ENCODE data around the gene CEP97.
"Not testable (repeated sequence)": the region's sequence is repeated elsewhere in the genome, so short reads cannot be mapped to it uniquely, and the experiment has no call there.

CEP97 gene, protein sequence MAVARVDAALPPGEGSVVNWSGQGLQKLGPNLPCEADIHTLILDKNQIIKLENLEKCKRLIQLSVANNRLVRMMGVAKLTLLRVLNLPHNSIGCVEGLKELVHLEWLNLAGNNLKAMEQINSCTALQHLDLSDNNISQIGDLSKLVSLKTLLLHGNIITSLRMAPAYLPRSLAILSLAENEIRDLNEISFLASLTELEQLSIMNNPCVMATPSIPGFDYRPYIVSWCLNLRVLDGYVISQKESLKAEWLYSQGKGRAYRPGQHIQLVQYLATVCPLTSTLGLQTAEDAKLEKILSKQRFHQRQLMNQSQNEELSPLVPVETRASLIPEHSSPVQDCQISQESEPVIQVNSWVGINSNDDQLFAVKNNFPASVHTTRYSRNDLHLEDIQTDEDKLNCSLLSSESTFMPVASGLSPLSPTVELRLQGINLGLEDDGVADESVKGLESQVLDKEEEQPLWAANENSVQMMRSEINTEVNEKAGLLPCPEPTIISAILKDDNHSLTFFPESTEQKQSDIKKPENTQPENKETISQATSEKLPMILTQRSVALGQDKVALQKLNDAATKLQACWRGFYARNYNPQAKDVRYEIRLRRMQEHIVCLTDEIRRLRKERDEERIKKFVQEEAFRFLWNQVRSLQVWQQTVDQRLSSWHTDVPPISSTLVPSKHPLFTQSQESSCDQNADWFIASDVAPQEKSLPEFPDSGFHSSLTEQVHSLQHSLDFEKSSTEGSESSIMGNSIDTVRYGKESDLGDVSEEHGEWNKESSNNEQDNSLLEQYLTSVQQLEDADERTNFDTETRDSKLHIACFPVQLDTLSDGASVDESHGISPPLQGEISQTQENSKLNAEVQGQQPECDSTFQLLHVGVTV

DNA sequence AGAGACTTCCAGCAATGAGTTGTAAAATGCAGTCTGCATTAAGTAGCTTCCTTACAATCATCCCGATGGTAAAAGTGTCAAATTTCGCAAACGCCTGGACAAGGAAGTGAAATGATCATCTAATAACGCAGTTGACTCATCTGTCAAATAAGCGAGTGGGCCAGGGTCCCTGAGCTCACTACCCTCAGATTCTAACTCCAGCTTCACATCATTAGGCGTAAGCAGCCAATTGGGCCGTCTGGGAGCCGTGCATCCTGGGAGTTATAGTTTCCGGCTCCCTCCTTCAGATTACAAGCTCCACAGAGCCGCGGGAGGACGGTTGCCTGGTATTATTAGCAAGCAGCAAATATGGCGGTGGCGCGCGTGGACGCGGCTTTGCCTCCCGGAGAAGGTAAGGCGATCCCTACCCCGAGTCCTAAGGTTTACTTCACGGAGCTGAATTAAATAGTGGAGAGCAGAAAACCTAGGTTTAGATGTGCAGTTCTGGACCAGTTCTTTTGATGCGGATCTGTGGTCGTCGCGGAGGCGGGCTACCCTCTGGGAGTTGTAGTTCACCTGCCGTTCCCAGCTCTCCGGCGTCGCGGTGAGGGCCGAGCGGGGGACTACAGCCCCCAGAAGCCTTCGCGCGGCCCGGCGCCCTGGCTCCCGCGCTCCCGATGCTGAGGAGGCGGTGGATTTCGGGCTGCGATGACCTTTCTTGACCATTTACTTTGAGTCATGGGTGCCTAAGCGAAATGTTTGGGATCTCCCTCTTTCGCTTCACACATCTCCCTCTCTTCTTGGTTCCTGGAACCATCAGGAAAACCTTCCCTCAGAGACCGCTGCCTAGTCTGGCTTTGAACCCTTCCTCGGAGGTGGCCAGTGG, at the start of gene CEP97:
Gene CEP97 (plus strand): TSS at position 286 of the 865 bp plus-strand sequence. CDS start 63 bp downstream, at position 349.
- peak; percentile 85 for DNase-seq (ENCODE audit: low spot score)
- FAIRE-seq, result peak; percentile 77

DNA sequence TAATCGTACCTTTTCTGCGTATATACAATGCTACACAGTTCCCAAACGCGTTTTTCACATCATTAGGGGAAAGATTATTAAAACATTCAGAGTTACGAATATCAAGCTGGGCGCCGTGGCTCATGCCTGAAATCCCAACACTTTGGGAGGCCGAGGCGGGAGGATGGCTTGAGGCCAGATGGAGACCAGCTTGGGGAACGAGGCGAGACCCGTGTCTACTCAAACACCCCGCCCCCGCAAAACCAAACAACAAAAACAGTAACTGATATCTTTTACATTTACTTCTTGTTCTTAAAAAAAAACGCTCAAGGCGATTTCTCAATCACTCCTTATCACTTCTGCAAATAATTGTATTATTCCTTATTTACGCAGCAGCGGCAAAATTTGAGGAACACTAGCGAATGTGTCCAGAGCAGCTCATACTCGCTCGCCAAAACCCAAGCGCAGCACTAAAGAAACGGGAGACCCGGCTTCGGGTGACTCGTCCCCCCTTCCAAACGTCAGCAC, 48.7 kb upstream of the CEP97 start:
- DNase-seq (ENCODE audit: low spot score), result no peak
- no peak for FAIRE-seq

DNA sequence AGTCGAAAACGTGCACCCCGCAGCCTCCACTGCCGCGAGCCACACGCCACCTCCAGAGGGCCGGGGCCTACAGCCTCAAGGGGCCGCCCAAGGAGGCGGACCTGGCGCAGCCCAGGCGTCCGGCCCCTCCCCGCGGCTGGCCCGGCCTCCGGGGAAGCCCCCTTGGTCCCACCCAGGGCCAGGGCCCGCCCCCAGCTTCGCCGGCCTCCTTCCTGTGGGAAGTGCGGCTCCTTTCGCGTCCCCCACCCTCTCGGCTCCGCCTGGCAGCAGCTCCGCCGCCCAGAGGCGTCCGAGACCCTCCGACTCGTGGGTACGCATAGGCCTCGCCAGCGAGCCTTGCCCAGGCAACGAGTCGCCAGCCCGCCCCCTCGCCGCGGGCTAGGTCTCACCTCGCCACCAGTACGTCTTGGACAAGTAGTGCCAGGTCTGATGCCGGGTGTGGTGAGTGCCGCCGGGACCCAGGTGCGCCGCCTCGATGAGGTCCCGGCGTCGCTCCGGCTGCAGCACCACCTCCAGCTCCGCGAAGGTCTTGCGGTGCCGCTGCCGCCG, 48.1 kb upstream of the CEP97 start:
- peak; percentile 84 for DNase-seq (ENCODE audit: low spot score)
- no peak for FAIRE-seq

DNA sequence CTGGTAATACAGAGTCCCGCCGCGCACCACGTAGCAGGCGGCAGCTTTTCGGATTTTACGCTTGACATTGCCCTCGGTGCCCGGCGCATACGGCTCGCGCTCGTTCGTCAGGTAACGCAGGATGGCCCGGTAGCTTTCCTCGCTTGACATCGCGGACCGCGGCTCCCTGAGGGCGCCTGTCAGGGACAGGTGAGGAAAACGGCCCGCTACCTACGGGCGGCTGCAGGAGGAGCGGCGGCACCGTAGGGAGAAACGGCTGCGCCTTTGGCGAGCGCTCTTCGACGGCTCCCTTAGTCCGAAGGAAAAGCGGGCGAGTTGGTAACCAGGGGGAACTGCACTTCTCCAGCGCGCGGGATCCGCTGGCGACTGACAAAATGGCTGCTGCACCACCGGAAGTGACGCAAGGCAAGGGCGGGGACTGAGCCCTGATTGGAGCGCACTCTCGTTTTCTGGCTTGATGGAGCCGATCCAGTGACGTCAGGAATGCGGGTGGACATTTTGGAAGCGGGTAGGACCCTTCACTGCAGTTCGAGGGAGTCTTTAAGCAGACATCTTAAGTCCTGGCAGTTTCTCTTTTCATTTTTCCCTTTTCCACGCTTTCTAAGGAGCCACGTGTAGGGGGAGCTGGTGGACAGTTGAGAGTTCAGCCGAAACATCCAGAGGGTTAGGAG, 47.5 kb upstream of the CEP97 start, which contains the start of gene ZBTB11:
Gene ZBTB11 (minus strand): TSS at position 368 of the 671 bp plus-strand sequence. CDS start 218 bp downstream, at position 150.
- peak; percentile 99 for DNase-seq (ENCODE audit: low spot score)
- peak; percentile 93 for FAIRE-seq

DNA sequence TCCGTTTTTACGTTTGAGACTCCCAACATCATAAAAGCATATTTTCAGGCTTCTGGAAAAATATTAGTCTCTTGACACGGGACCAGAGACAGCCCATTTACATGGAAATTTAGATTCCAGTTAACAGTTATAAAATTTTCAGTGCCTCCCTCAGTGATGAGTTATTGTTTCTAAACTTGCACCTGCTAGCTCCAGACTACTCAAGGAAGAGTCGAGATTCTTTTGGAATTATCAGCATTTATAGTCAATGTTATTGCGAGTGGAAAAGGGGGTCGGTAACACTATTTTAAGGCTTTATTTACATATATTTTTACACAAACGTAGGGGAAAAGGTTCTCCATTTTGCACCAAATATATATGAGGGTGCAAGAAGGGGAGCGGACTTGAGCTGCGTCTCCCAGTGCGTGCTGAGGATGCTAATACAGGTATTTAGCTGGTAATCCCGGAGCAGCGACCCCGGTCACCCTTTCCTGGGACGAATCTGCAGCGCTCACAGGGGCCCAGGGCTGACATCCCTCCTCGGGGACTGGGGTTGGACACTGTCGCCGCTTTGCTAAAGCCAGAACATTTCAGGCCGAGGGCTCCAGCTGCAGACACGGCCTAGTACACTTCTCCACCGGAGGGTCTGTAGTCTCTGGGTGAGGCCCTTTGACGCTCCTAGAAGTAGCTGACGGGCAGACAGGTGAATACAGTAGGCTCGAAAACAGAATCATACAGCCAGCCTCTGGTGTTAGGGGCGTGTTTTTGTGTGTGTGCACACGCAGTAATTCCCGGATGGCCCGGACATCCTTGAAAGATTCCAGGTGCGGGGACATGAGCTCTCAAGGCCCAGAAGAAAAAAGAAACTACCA, 46.8 kb upstream of the CEP97 start:
- FAIRE-seq, result no peak
- DNase-seq (ENCODE audit: low spot score), result no peak

DNA sequence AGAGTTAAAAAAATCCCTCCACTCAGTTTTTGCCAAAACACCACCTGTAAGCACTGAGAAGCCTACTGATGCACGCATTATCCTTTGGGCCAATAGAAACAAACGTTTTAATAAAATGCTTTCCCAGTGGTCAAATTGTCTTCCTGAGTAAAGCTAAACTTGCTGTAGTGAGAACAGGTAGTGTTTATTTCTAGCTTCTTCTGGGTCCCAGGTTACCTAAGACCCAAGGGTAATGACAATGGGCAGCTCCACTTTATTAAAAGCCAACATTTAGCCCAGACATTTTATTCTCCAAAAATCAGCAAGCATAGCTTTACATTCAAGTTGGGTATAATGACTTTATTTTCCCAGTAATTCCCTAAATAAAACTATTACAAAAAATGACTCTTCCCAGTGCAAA, 45.6 kb upstream of the CEP97 start:
- not testable (repeated sequence) for FAIRE-seq

DNA sequence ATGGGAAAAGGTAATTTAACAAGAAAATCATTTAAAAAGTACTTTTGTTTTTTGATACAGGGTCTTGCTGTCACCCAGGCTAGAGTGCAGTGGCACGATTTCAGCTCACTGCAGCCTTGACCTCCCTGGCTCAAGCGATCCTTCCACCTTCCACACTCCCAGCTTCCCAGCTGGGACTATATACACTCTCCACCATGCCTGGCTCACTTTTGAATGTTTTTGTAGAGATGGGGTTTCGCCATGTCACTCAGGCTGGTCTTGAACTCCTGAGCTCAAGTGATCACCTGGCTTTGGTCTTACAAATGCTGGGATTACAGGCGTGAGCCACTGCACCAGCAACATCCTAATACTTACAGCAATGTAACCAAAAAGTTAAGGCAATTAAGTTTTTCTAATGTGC, 43.9 kb upstream of the CEP97 start:
- DNase-seq (ENCODE audit: low spot score), result no peak
- FAIRE-seq, result no peak

More for the DNA sequence above, 45.6 kb upstream of the CEP97 start:
- DNase-seq (ENCODE audit: low spot score), result not testable (repeated sequence)

DNA sequence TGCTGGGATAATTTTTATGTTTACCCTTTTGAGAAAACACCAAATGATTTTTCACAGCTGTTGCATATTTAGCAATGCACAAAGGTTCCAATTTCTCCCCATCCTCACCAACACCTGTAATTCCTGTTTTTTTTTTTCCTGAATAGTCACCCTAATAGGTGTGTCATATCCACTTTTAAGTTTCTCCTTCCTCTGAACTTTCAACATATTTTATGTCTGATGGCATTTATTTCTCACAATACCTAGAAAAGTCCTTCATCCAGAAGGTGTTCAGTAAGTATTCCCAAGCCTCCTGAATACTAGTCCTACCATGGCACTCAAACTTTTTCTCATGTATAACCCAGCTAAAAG, 39.4 kb upstream of the CEP97 start:
- DNase-seq (ENCODE audit: low spot score), result no peak
- FAIRE-seq, result no peak

DNA sequence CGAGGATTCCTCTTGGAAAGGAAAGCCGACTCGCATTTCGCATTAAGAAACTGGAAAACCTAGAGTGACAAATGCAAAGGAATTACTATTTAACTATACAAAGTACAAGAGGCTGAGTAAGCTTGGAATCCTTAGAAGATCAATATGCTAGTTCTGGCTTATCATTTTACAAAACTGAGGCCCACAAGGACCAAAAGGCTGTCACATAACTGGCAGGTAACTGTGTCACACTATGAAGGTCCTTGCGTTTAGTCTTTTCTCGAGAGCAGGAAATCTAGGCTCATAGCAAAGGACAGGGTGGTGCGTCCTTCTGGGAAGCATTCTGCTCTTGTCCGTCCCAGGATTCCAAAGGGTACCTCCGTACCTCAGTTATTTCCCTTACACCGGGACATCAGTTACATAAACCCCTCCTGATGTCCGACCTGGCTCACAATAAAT, 38.5 kb upstream of the CEP97 start:
- no peak for DNase-seq (ENCODE audit: low spot score)

DNA sequence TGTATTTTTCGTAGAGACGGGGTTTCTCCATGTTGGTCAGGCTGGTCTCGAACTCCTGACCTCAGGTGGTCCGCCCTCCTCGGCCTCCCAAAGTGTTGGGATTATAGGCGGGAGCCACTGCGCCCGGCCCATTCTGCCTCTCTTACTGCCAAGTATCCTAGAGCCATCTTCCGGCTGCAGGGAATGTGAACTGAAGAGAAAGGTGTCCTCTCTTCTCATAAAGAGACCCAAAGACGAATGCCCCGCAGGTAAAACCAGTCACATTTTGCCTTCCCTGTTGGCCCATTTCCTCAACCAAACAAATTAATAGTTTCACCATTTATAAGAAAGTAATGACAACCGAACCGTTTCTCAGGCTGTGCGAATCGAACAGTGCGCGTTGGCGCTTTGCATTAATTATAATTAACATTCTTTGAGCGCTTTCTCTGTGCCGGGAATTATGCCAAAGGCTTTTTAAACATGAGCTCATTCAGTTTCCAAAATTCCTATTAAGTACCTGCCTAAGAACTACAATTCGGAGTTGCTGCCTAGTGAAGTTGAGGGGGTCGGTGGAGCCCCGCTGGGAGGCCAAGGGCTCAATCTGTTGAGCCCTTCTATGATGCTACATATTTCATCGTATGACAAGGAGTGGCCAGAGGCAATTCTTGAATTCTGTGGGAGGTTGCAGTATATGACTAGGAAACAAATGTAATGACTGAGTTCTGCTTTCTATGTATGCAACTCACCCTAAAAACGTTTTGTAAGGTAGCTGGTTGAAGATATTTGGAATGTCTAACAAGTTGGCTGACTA, 37.1 kb upstream of the CEP97 start:
- FAIRE-seq (no peak), DNase-seq (ENCODE audit: low spot score) (no peak)

More for the DNA sequence above, 38.5 kb upstream of the CEP97 start:
- no peak for FAIRE-seq

DNA sequence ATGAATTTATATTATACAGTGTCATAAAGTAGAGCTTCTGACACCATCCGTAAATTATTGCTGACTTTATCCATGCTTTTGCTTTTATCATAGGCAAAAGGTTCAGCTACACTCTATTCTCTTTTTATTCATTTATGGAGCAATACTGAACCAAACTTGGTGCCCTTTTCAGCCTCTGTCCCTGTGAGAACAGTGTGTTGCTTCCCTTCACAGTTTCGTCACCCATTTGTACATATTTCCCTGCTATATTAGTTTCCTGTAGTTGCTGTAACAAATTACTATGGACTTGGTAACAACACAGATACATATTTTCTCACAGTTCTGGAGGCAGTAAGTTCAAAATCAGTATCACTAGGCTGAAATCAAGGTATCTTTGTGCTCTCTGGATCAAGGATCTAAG, 35.1 kb upstream of the CEP97 start:
- no peak for FAIRE-seq

DNA sequence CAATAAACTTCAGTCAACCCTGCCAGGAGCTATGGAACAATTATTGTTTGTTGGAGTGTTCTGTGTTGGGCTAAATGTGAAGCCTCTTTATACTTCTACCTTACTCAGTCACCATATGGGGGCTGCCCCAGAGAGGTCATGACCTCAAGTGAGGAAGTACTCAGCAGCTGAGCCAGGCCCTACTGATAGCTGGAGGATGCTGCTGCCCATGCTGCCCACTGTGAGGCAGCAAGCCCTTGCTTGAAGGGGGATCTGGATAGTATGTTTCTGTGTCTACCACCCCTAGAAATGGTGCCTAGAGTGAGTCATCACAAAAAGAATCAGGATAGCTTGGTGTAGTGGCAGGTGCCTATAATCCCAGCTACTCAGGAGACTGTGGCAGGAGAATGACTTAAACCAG, 33.4 kb upstream of the CEP97 start:
- FAIRE-seq, result no peak
- no peak for DNase-seq (ENCODE audit: low spot score)

More for the DNA sequence above, 35.1 kb upstream of the CEP97 start:
- DNase-seq (ENCODE audit: low spot score), result no peak

DNA sequence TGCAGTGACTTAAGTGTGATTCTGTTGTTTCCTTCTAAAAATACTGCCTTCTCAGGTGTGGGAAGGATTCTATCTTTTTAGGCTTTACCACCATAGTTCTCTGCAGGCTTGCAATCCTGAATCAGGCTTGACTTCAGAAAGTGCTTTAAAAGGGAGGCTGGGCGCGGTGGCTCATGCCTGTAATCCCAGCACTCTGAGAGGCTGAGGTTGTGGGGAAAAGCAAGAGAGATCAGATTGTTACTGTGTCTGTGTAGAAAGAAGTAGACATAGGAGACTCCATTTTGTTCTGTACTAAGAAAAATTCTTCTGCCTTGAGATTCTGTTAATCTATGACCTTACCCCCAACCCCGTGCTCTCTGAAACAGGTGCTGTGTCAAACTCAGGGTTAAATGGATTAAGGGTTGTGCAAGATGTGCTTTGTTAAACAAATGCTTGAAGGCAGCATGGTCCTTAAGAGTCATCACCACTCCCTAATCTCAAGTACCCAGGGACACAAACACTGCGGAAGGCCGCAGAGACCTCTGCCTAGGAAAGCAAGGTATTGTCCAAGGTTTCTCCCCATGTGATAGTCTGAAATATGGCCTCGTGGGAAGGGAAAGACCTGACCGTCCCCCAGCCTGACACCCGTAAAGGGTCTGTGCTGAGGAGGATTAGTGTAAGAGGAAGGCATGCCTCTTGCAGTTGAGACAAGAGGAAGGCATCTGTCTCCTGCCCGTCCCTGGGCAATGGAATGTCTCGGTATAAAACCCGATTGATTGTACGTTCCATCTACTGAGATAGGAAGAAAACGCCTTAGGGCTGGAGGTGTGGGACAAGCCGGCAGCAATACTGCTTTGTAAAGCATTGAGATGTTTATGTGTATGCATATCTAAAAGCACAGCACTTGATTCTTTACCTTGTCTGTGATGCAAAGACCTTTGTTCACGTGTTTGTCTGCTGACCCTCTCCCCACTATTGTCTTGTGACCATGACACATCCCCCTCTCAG, 32.4 kb upstream of the CEP97 start:
- DNase-seq (ENCODE audit: low spot score); FAIRE-seq: not testable (repeated sequence)

DNA sequence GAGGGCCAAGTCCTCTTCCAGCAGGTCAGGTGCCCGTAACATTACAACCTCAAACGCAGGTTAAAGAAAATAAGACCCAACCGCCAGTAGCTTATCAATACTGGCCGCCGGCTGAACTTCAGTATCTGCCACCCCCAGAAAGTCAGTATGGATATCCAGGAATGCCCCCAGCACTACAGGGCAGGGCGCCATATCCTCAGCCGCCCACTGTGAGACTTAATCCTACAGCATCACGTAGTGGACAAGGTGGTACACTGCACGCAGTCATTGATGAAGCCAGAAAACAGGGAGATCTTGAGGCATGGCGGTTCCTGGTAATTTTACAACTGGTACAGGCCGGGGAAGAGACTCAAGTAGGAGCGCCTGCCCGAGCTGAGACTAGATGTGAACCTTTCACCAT, 30.9 kb upstream of the CEP97 start:
- not testable (repeated sequence) for FAIRE-seq; DNase-seq (ENCODE audit: low spot score)

DNA sequence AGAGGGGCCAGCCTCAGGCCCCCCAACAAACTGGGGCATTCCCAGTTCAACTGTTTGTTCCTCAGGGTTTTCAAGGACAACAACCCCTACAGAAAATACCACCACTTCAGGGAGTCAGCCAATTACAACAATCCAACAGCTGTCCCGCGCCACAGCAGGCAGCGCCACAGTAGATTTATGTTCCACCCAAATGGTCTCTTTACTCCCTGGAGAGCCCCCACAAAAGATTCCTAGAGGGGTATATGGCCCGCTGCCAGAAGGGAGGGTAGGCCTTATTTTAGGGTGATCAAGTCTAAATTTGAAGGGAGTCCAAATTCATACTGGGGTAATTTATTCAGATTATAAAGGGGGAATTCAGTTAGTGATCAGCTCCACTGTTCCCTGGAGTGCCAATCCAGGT, 29.6 kb upstream of the CEP97 start:
- not testable (repeated sequence) for DNase-seq (ENCODE audit: low spot score); FAIRE-seq

DNA sequence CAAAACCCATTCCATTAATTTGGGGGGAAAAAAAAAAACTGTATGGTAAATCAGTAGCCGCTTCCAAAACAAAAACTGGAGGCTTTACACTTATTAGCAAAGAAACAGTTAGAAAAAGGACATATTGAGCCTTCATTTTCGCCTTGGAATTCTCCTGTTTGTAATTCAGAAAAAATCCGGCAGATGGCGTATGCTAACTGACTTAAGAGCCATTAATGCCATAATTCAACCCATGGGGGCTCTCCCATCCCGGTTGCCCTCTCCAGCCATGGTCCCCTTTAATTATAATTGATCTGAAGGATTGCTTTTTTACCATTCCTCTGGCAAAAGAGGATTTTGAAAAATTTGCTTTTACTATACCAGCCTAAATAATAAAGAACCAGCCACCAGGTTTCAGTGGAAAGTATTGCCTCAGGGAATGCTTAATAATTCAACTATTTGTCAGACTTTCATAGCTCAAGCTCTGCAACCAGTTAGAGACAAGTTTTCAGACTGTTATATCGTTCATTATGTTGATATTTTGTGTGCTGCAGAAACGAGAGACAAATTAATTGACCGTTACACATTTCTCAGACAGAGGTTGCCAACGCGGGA, 28.5 kb upstream of the CEP97 start:
- DNase-seq (ENCODE audit: low spot score) (peak; percentile 32), FAIRE-seq (no peak)

Data from RCC 7860 (cell line).